Activated naive CD8-positive, alpha-beta T cell treated with anti-CD3 and anti-CD28 coated beads, Interleukin-2, amount 50 U/mL, for 24 hours (primary cell): ENCODE results near the gene TMIGD2.

Experiments
- ATAC-seq: fragments of 150-1000 bp; cut with Tn5 transposase; one replicate; pipeline ENCODE4 v1.10.0; 2021
- DNase-seq: peaks from one replicate; pipeline ENCODE4 v3.0.0; 2021
- H3K27ac Mint-ChIP-seq: one replicate; pipeline ENCODE4 v1.8.0; 2021; ENCODE audit warnings: mild to moderate bottlenecking, mixed read lengths
- H3K27me3 Mint-ChIP-seq: one replicate; pipeline ENCODE4 v1.8.0; 2021; ENCODE audit warnings: mixed read lengths
- H3K36me3 Mint-ChIP-seq: one replicate; pipeline ENCODE4 v1.8.0; 2021; ENCODE audit warnings: low read depth, mixed read lengths
- H3K4me1 Mint-ChIP-seq: one replicate; pipeline ENCODE4 v1.8.0; 2021; ENCODE audit warnings: mixed read lengths
- H3K4me3 Mint-ChIP-seq: one replicate; pipeline ENCODE4 v1.8.0; 2021; ENCODE audit warnings: mild to moderate bottlenecking, moderate library complexity, mixed read lengths
- H3K9me3 Mint-ChIP-seq: one replicate; pipeline ENCODE4 v1.8.0; 2021; ENCODE audit warnings: mixed read lengths

TMIGD2 gene

DNA sequence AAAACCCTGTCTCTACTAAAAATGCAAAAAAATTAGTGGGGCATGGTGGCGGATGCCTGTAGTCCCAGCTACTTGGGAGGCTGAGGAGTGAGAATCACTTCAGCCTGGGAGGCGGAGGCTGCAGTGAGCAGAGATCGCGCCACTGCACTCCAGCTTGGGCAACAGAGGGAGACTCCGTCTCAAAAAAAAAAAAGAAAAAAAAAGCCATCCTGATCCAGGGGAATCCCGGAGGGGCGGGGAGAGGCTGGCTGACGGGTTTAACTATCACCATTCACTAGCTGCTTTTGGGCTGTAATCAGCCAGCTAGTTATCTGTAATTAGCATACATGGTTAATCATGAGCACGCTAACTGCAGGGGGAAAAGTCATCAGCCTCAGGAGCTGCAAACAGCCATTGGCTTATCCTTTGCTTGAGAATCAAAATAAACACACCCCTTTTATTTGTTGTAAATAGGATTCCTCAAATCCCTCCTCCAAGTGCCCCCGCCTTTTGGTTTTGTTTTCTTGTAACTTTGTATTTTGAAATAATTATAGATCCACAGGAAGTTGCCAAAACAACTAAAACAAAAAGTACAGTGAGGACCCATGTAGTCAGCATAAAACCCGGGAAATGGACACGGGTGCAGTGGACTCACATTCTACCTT is 11.8 kb upstream of the TMIGD2 start:
- ATAC-seq (no peak), DNase-seq (no peak)
- Mint-ChIP-seq H3K4me1 (no peaks in the 10 kb centered on the region), H3K27ac (no peak overlapping the region), H3K36me3 (peaks cover 2% of the 10 kb centered on the region), H3K9me3 (no peaks in the 10 kb centered on the region), H3K4me3 (no peak overlapping the region), H3K27me3 (no peaks in the 10 kb centered on the region)

DNA sequence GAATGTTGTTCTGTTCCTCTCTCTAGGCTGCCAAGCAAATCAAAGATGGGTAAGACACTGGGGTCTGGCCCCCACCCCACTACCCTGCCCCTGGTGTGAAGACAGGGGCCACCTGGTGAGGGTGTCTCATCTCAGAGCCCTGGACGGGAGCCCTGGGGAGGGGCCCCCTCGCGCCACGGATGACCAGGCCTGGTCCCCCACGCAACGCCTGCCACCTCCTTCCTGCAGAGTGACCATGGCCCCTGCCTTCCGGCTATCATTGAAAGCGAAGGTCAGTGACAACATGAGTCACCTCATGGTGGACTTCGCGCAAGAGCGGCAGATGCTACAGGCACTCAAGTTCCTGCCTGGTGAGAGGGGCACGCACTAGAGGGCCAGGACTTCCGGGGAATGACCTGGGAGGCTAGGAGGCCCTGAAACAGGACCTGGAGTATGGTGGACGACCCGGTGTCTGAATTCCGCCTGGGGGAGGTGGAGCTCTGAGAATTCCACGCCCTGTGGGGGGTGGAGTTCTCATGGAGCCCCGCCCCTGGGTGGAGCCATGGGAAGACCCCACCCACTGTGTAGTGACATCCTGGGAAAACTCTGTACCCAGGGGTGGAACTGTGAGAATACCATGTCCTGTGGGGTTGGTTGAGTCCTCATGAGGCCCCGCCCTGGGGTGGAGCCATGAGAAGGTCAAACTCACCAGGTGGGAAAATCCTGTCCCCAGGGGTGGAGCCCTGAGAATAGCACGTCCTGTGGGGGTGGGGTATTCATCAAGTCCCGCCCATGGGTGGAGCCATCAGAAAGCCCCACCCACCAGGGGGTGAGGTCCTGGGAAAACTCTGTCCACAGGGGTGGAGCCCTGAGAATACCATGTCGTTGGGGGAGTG is 8.3 kb upstream of the TMIGD2 start:
- DNase-seq (peak; percentile 48), ATAC-seq (peak; percentile 46)
- no peak overlapping the region for H3K4me3 Mint-ChIP-seq
- H3K36me3 Mint-ChIP-seq: peaks cover 2% of the 10 kb centered on the region
- no peaks in the 10 kb centered on the region for H3K4me1 Mint-ChIP-seq
- no peaks in the 10 kb centered on the region for H3K27me3 Mint-ChIP-seq
- H3K9me3 Mint-ChIP-seq: no peaks in the 10 kb centered on the region
- H3K27ac Mint-ChIP-seq: no peak overlapping the region

DNA sequence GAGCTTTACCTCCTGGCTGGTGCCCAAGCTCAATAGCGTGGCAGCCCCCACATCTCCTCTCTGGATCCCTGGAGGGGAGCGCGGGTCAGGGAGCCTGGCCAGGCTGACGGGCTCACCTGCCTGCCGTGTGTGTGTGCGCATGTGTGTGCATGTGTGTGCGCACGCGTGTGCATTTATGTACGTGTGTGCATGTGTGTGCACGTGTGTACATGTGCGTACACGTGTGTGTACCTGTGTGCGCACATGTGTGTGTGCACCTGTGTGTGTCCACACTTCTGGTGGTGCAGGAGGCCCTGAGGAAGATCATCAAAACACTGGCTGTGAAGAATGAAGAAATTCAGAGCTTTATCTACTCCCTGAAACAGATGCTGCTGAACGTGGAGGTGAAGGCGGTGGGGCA is 3.5 kb upstream of the TMIGD2 start:
- H3K27me3 Mint-ChIP-seq: peaks cover 3% of the 10 kb centered on the region
- peaks cover 25% of the 10 kb centered on the region for H3K4me1 Mint-ChIP-seq
- ATAC-seq (no peak), DNase-seq (no peak)
- no peaks in the 10 kb centered on the region for H3K9me3 Mint-ChIP-seq
- no peaks in the 10 kb centered on the region for H3K36me3 Mint-ChIP-seq
- no peak overlapping the region for H3K27ac Mint-ChIP-seq
- peak overlapping the region; percentile 54 for H3K4me3 Mint-ChIP-seq

DNA sequence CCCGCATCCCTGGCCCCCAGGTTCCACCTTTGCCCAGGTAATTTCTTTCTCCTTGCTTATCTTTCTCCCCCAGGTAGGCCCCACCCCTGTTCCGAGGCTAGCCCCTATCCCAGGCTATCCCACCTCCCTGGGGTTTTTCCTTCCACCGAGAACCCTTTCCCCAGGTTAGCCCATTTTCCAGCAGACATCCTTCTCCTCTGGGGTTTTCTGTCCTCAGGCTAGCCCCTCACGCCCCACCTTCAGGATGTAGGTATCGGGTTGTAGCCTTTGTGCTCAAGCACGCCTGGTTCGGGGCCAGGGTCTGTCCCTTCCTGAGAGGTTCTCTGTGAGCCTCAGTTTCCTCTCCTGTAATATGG is 3.0 kb upstream of the TMIGD2 start:
- ATAC-seq: no peak
- Mint-ChIP-seq H3K27me3 (peaks cover 3% of the 10 kb centered on the region), H3K36me3 (no peaks in the 10 kb centered on the region), H3K4me3 (peak overlapping the region; percentile 54), H3K27ac (no peak overlapping the region), H3K9me3 (no peaks in the 10 kb centered on the region), H3K4me1 (peaks cover 28% of the 10 kb centered on the region)
- no peak for DNase-seq

DNA sequence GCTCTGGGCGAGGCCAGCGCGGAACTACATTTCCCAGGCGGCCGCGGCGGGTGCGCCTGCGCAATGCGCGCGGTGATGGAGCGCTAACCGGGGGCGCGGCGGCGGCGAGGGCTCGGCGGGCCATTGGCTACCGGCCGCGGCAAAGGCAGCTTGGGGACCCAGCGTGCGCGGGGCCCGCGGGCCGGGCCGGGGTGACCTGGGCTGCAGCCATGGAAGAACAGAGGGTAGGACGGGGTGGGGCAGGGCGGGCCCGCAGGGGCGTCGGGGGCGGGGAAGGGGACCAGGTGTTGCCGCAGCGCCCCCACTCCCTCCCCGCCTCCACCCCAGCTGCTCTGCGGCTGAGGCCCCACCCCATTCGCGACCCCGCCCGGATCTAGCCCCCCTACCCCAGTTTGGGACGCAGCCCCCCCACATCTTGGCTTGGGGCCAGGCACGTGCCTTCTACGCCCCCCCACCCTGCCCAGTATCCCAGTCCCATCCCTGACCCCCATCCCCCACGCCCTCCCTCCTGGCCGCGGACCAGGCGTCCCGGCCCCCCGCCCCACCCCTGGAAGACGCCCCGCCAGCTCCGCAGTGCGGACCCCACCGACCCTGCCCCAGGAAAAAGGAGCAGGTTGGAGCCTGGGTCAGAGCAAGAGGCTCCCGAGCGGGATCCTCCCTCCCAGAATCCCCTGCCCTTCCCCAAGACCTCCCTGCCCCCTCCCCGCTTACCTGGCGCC is 2.5 kb upstream of the TMIGD2 start, which contains the start of gene FSD1:
TSS of gene FSD1 (plus strand) at position 61 of the 719 bp plus-strand sequence. CDS start at position 210, 149 bp downstream.
- peak within 1 kb of the TSS; percentile 63 for H3K4me3 Mint-ChIP-seq

DNA sequence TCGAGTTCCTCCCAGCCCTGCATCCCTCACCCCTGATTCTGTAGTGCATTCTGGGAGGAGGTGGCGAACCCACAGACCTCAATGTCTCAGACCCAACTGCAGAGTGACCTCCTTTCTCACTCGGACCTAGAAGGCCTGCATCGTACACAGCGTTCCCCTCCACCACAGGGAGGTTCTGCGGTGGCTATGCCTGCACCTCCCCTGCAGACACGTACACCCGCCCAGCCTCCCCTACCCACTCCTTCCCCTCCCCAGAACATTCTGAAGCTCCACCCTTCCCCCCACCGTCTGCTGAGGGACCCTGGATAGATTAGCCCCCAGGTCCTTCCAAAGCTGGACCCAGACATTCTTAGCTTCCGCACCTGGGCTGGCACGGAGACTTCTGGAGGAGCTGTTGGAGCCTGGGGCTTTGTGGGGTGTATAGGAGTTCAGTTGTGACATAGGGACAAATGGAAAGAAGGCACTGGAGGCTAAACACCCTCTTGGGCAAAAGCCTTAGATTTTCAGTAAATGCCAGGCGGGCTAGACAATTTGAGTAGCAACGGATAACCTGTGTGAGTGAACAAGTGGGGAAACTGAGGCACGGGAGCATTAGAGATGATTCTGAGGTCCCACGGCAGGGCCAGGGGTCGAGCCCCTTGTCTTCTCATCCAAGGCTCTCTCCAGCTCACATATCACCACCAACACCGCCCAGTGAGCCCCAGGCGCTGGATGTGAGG is 1.8 kb upstream of the TMIGD2 start:
- Mint-ChIP-seq H3K27ac (peak overlapping the region; percentile 68), H3K36me3 (no peaks in the 10 kb centered on the region), H3K27me3 (peaks cover 3% of the 10 kb centered on the region), H3K4me1 (peaks cover 28% of the 10 kb centered on the region), H3K9me3 (no peaks in the 10 kb centered on the region), H3K4me3 (peak overlapping the region; percentile 63)
- DNase-seq (peak; percentile 19), ATAC-seq (no peak)

More for the DNA sequence above, 2.5 kb upstream of the TMIGD2 start, which contains the start of gene FSD1:
- peaks cover 28% of the 10 kb centered on the region for H3K4me1 Mint-ChIP-seq
- no peaks in the 10 kb centered on the region for H3K36me3 Mint-ChIP-seq
- peak; percentile 88 for DNase-seq
- H3K9me3 Mint-ChIP-seq: no peaks in the 10 kb centered on the region
- H3K27ac Mint-ChIP-seq: peak within 1 kb of the TSS; percentile 68
- peaks cover 3% of the 10 kb centered on the region for H3K27me3 Mint-ChIP-seq
- ATAC-seq: peak; percentile 86

DNA sequence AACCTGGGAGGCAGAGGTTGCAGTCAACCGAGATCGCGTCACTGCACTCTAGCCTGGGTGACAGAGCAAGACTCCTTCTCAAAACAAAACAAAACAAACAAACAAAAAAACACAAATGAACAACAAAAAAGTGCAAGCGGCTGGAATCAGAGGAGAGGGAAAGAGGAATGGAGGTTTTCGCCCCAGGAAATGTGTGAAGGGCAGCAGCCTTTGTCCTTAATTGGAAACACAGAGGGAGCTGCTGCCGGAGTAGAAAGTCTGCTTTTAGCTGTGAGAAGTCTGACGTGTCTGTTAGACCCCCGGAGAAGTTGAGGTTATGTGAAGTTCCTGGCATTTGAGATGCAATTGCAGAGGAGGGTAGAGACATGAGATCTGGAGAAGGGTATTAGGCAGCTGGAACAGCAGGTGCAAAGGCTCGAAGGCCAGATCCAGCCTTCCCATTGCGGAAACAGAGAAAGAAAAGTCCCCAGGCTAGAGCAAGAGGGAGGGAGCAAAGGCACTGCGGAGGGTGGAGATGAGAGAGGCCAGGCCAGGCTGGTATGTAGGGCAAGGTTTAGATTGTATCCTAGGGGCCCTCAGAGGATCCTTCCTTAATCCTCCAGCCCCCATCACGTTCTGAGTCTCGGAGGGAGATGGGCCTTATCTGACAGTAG is 473 bp downstream of the TMIGD2 start:
- no peaks in the 10 kb centered on the region for H3K9me3 Mint-ChIP-seq
- no peak for ATAC-seq
- H3K27ac Mint-ChIP-seq: peak overlapping the region; percentile 61
- H3K4me3 Mint-ChIP-seq: peak overlapping the region; percentile 73
- no peak for DNase-seq
- peaks cover 3% of the 10 kb centered on the region for H3K27me3 Mint-ChIP-seq
- H3K36me3 Mint-ChIP-seq: no peaks in the 10 kb centered on the region
- peaks cover 37% of the 10 kb centered on the region for H3K4me1 Mint-ChIP-seq

DNA sequence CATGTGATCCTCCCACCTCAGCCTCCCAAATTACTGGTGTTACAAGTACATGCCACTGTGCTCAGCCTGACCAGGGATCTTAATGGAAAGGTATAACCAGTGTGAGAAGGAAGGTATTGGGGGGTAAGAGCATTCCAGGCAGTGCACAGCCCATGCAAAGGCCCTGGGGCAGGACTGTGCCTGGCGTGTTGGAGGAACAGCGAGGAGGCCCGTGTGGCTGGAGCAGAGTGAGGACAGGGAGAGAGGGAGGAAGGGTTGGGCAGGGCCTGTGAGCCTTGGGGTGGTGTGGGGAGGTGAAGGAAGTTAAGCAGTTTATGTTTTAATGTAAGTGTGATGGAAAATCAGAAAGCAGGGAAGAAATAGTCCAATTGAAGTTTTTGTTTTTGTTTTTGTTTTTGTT is 1.6 kb downstream of the TMIGD2 start:
- ATAC-seq: no peak
- no peaks in the 10 kb centered on the region for H3K36me3 Mint-ChIP-seq
- DNase-seq: no peak
- peaks cover 3% of the 10 kb centered on the region for H3K27me3 Mint-ChIP-seq
- no peaks in the 10 kb centered on the region for H3K9me3 Mint-ChIP-seq
- H3K4me3 Mint-ChIP-seq: no peak overlapping the region
- H3K27ac Mint-ChIP-seq: no peak overlapping the region
- H3K4me1 Mint-ChIP-seq: peaks cover 37% of the 10 kb centered on the region

DNA sequence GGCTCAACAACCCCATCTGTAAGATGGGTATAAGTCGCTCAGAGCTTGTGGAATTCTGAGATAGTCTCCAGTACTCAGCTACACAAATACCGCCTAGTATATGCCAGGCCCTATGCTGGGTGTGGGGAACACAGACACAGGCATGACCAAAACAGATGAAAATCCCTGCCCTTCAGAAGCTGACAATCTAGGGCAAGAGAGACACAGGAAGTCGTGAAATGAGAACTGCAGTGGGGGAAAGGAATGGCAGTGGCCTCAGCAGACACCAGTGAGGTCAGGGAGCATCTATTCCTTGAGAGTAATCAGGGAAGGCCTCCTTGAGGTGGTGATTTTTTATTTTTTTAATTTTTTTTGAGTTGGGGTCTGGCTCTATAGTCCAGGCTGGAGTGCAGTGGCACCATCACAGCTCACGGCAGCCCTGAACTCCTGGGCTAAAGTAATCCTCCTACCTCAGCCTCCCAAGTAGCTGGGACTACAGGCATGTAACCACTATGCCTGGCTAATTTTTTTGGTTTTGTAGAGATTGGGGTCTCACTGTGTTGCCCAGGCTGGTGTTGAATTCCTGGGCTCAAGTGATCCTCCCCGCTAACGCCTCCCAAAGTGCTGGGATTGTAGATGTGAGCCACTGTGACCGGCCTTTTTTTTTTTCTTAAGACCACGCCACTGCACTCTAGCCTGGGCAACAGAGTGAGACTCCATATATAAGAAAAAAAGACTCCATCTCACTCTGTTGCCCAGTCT is 3.2 kb downstream of the TMIGD2 start:
- Mint-ChIP-seq H3K27ac (no peak overlapping the region), H3K27me3 (no peaks in the 10 kb centered on the region), H3K4me3 (no peak overlapping the region), H3K9me3 (no peaks in the 10 kb centered on the region), H3K36me3 (no peaks in the 10 kb centered on the region), H3K4me1 (peaks cover 33% of the 10 kb centered on the region)
- no peak for DNase-seq
- no peak for ATAC-seq

DNA sequence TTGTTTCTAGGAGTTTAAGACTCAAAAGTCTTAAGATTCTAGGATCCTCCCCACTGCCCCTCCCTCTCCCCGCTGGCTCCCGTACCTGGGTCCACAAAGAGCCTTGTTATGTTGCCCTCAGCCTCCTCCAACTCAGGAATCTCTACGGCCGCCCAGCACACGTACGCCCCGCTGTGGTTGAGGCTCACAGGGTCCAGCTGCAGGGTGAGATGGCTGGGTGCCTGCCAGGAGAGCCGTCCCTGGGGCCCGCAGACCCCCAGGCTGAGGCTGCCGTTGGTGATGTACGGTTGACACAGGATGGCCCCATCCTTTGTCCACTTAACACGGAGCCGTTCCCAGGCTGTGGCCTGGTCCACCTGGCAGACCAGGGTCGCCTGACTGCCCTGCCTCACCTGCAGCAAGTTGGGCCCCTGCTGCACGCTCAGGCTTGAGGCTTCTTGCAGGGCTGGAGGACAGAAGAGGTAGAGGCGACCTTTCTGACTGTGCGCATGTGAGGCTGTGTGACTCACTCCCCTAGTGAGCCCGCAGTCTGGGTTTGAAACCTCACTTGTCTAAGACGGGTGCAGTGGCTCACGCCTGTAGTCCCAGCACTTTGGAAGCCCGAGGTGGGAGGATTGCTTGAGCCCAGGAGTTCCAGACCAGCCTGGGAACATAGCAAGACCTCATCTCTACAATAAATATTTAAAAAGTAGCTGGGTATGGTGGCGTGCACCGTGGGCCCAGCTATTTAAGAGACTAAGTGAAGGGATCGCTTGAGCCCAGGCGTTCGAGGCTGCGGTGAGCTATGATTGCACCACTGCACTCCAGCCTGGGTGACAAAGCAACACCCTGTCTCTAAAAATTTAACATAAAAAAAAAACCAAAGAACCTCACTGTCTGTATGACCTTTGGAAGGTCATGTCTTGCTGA is 4.0 kb downstream of the TMIGD2 start:
- Mint-ChIP-seq H3K9me3 (no peaks in the 10 kb centered on the region), H3K27me3 (no peaks in the 10 kb centered on the region), H3K4me3 (no peak overlapping the region), H3K4me1 (peaks cover 28% of the 10 kb centered on the region), H3K36me3 (no peaks in the 10 kb centered on the region), H3K27ac (no peak overlapping the region)
- peak; percentile 96 for ATAC-seq
- peak; percentile 45 for DNase-seq

DNA sequence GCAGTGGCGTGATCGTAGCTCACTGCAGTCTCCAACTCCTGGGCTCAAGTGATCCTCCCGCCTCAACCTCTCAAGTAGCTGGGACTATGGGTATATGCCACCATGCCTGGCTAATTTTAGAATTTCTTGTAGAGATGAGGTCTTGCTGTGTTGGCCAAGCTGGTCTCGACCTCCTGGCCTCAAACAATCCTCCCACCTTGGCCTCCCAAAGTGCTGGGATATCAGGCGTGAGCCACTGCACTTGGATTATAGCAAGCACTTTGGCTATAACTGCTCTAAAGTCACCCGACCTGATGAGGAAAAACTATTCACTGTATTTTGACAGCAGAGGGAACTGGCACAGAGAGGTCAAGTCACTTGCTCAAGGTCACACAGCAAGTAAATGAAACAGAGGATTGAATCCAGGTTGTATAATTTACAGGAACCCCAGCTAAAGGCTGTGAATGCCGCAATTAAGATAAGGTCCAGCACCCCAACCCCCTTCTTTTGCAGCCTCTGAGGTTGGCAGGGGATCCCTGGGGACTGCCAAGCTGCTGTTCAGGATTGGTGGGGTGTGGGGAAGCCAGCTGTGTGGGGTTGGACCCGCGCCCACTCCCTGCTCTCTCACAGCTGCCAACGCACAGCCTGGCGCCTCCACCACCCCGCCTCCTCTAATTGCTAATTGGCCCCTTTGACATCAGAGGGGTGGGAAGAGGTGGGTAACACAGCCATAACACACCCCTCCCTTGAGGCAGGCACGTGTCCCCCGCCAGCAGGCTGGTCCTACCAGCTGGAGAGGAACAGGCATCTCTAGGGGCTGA is 6.0 kb downstream of the TMIGD2 start:
- no peak overlapping the region for H3K27ac Mint-ChIP-seq
- DNase-seq (no peak), ATAC-seq (no peak)
- no peaks in the 10 kb centered on the region for H3K9me3 Mint-ChIP-seq
- no peaks in the 10 kb centered on the region for H3K27me3 Mint-ChIP-seq
- H3K4me3 Mint-ChIP-seq: no peak overlapping the region
- no peaks in the 10 kb centered on the region for H3K36me3 Mint-ChIP-seq
- H3K4me1 Mint-ChIP-seq: peaks cover 13% of the 10 kb centered on the region

DNA sequence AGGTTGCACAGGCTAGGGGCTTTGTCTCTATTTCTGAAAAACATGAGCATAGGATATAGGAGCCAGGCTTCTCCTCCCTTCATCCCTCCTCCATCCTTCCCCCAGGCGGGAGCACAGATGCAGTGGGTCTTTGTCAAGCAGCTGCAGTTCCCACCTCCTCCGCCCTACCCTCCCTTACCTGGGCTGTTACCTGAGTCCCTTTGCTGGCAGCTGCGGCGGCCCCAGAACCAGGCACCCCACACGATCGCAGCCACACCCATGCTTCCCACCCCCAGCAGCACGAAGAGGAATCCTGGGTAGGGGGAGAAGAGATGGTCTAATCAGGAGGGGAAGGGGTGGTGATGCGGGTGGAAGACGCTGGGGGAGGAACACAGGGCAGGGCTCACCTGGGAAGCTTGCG is 7.8 kb downstream of the TMIGD2 start:
- Mint-ChIP-seq H3K9me3 (no peaks in the 10 kb centered on the region), H3K4me1 (peaks cover 9% of the 10 kb centered on the region), H3K27ac (no peak overlapping the region), H3K4me3 (no peak overlapping the region), H3K36me3 (no peaks in the 10 kb centered on the region), H3K27me3 (no peaks in the 10 kb centered on the region)
- DNase-seq (no peak), ATAC-seq (no peak)
